ENCODE results near the gene ANXA6. TPM values are rescaled to one million over a fixed set of nuclear protein-coding genes. Genes with fewer than 3 reads are reported as not detected.

The ANXA6 gene
- total and polyA plus RNA-seq, 4 experiments from 2014 or later, result 229 to 342 (median 324) TPM

DNA sequence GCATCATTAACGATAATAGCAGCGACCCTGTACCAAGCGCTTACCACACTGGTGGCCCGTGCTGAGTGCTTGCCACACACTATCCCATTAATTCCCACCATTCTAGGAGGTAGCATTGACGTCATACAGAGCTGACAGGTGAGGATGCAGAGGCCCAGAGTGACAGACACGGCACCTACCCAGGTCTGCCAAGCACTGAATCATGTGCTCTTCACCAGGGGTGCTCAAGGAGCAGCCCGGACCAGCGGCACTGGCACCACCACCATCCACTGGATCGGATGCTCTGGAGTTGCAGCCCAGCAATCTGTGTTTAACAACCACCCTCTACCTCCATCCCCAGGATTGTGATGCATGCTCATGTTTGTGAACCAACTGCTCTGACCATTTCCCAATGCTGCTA, 80.2 kb downstream of the ANXA6 start:
- Mint-ChIP-seq H3K4me3 (peak overlapping the region in 7 of 8 donors; percentile 88 to 98 (median 95)), H3K9me3 (peaks cover 0 to 3% (median 0%) of the 10 kb centered on the region in 8 donors), H3K27ac (peak overlapping the region in 6 of 7 donors; percentile 48 to 98 (median 76)), H3K36me3 (peaks cover 25 to 54% of the 10 kb centered on the region in 2 donors), H3K27me3 (no peaks in the 10 kb centered on the region), H3K4me1 (peaks cover 48 to 79% (median 62%) of the 10 kb centered on the region in 4 donors)
- Histone ChIP-seq H3K4me3 (ENCODE audit: low read length in 2 of 2) (no peak overlapping the region), H3K36me3 (ENCODE audit: insufficient read depth, low read length) (peaks cover 17% of the 10 kb centered on the region), H3K9me3 (ENCODE audit: control insufficient read depth in 1 of 2, low read length in 2 of 2) (no peaks in the 10 kb centered on the region), H3K4me1 (ENCODE audit: insufficient read depth, low read length) (peaks cover 77% of the 10 kb centered on the region), H3K27me3 (ENCODE audit: insufficient read depth, low read length) (no peaks in the 10 kb centered on the region), H3K27ac (ENCODE audit: low read depth, low read length) (peak overlapping the region; percentile 99)
- ChIA-PET CTCF (ENCODE audit: partially characterized antibody) (interaction anchor here (1.4 to 7.4 kb wide), 3 partner anchors 25 to 38 kb away, joined by 3 to 42 read pairs (median 6); no protein-coding TSS in a partner anchor), POLR2A (ENCODE audit: partially characterized antibody) (interaction anchor here (4.4 to 6.8 kb wide), 3 partner anchors 13 to 19 kb away, joined by 26 to 106 read pairs (median 31); no protein-coding TSS in a partner anchor)
- intact Hi-C loops (cut with micrococcal nuclease), result no loop called here
- DNase-seq, result no peak

DNA sequence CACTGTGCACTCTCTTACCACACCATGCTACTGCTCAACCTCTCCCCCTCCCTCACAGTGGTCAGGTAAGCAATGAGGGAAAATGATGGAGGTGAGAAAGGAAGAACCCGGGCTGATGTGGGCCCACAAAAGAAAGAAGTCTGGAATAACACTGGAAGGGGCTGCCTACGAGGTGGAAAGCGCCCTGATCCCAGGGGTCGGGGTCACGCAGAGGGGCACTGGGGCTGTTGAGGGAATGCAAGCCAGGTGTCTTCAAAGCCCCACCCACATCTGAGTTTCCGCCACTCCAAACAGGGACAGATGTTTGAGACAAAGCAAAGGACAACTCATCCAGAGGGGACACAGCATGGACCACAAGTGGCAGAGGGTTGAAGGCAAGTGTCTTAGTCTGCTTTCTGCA, 81.0 kb downstream of the ANXA6 start:
- no peak overlapping the region for H3K4me3 ChIP-seq (ENCODE audit: low read length in 2 of 2)
- Mint-ChIP-seq H3K27ac (peak overlapping the region; percentile 63 to 89 (median 80)), H3K9me3 (peaks cover 0 to 3% (median 0%) of the 10 kb centered on the region in 8 donors), H3K27me3 (no peaks in the 10 kb centered on the region), H3K4me1 (peaks cover 52 to 79% (median 65%) of the 10 kb centered on the region in 4 donors), H3K4me3 (peak overlapping the region in 5 of 8 donors; percentile 58 to 98 (median 94)), H3K36me3 (peaks cover 33 to 61% of the 10 kb centered on the region in 2 donors)
- peak overlapping the region; percentile 99 for H3K27ac ChIP-seq (ENCODE audit: low read depth, low read length)
- H3K9me3 ChIP-seq (ENCODE audit: control insufficient read depth in 1 of 2, low read length in 2 of 2), result no peaks in the 10 kb centered on the region
- intact Hi-C loops (cut with micrococcal nuclease), result no loop called here
- ChIA-PET CTCF (ENCODE audit: partially characterized antibody) (interaction anchor here (1.0 to 1.4 kb wide), 3 partner anchors 25 to 39 kb away, joined by 3 to 6 read pairs (median 3); no protein-coding TSS in a partner anchor), POLR2A (ENCODE audit: partially characterized antibody) (interaction anchor here (0.7 to 4.4 kb wide), 3 partner anchors 13 to 39 kb away, joined by 3 to 26 read pairs (median 3); no protein-coding TSS in a partner anchor)
- no peaks in the 10 kb centered on the region for H3K27me3 ChIP-seq (ENCODE audit: insufficient read depth, low read length)
- H3K4me1 ChIP-seq (ENCODE audit: insufficient read depth, low read length), result peaks cover 77% of the 10 kb centered on the region
- peaks cover 20% of the 10 kb centered on the region for H3K36me3 ChIP-seq (ENCODE audit: insufficient read depth, low read length)
- no peak for DNase-seq

DNA sequence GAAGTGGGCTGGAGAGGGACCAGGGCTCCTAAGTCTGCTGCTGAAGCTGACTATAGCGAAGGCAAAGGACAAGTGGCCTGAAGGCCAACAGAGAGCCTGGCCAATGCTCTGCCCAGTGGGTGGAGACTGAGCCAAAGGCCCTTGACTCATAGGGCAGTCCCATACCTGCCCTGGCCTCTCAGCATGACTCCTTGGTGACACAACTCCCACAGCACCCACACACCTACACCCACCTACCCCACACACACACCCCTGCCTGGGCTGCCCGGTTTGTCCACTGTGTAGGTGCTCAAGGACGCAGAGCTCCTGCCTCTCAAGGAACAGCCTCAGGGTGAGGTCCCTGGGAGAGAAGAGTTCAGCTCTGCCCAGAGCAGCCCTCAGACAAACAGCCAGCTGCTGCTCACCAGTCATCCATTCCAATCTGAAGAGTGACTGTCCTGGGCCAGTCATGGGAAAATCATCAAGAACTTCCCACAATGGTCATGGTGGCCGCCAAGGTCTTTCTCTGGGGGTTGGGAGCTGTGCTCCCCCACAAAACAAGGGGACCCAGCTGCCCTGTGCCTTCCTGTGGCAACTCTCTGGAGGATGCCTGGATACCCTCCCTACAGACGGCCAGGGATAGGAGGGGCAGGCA, 81.8 kb downstream of the ANXA6 start:
- H3K4me1 ChIP-seq (ENCODE audit: insufficient read depth, low read length), result peaks cover 81% of the 10 kb centered on the region
- peak overlapping the region; percentile 1 for H3K27ac ChIP-seq (ENCODE audit: low read depth, low read length)
- peak overlapping the region in 6 of 8 donors; percentile 20 to 98 (median 76) for H3K4me3 Mint-ChIP-seq
- CTCF ChIA-PET (ENCODE audit: partially characterized antibody), result interaction anchor here (1.0 to 2.4 kb wide), 5 partner anchors 24 to 89 kb away, joined by 3 to 12 read pairs (median 8); no protein-coding TSS in a partner anchor
- no peak for DNase-seq
- H3K27me3 ChIP-seq (ENCODE audit: insufficient read depth, low read length), result no peaks in the 10 kb centered on the region
- H3K9me3 ChIP-seq (ENCODE audit: control insufficient read depth in 1 of 2, low read length in 2 of 2), result no peaks in the 10 kb centered on the region
- H3K4me3 ChIP-seq (ENCODE audit: low read length in 2 of 2), result no peak overlapping the region
- peaks cover 35 to 69% of the 10 kb centered on the region in 2 donors for H3K36me3 Mint-ChIP-seq
- intact Hi-C loops (cut with micrococcal nuclease), result no loop called here
- H3K27me3 Mint-ChIP-seq, result no peaks in the 10 kb centered on the region
- peak overlapping the region; percentile 73 to 89 (median 76) for H3K27ac Mint-ChIP-seq
- H3K4me1 Mint-ChIP-seq, result peaks cover 59 to 82% (median 70%) of the 10 kb centered on the region in 4 donors
- H3K36me3 ChIP-seq (ENCODE audit: insufficient read depth, low read length), result peaks cover 23% of the 10 kb centered on the region
- POLR2A ChIA-PET (ENCODE audit: partially characterized antibody), result interaction anchor here (0.7 to 2.5 kb wide), 3 partner anchors 10 to 40 kb away, joined by 3 to 7 read pairs (median 3); no protein-coding TSS in a partner anchor
- H3K9me3 Mint-ChIP-seq, result peaks cover 0 to 3% (median 0%) of the 10 kb centered on the region in 8 donors

DNA sequence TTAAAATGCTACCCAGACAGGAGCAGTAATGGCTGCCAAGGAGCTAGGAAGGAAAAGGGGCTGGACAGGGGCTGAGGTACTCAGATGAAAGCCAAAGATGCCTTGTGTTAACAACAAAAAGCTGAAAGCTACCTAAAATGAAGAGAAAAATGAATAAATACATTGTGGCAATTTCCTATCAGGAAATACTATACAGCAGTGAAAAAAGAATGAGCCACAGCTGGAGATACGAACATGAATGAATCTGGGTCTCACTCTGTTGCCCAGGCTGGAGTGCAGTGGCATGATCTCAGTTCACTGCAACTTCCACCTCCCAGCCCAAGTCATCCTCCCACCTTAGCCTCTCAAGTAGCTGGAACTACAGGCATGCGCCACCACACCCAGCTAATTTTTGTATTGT, 83.0 kb downstream of the ANXA6 start:
- H3K4me3 ChIP-seq (ENCODE audit: low read length in 2 of 2), result no peak overlapping the region
- Mint-ChIP-seq H3K27me3 (no peaks in the 10 kb centered on the region), H3K4me1 (peaks cover 65 to 88% (median 74%) of the 10 kb centered on the region in 4 donors), H3K4me3 (peak overlapping the region in 3 of 8 donors; percentile 7 to 35 (median 12)), H3K36me3 (peaks cover 35 to 71% of the 10 kb centered on the region in 2 donors), H3K9me3 (peaks cover 0 to 3% (median 0%) of the 10 kb centered on the region in 8 donors), H3K27ac (peak overlapping the region in 2 of 7 donors; percentile 50 to 66)
- H3K4me1 ChIP-seq (ENCODE audit: insufficient read depth, low read length), result peaks cover 88% of the 10 kb centered on the region
- DNase-seq, result no peak
- H3K36me3 ChIP-seq (ENCODE audit: insufficient read depth, low read length), result peaks cover 23% of the 10 kb centered on the region
- H3K27ac ChIP-seq (ENCODE audit: low read depth, low read length), result no peak overlapping the region
- no peaks in the 10 kb centered on the region for H3K27me3 ChIP-seq (ENCODE audit: insufficient read depth, low read length)
- CTCF ChIA-PET (ENCODE audit: partially characterized antibody), result interaction anchor here (1.6 to 2.4 kb wide), 4 partner anchors 23 to 91 kb away, joined by 8 to 12 read pairs (median 9); no protein-coding TSS in a partner anchor
- POLR2A ChIA-PET (ENCODE audit: partially characterized antibody), result interaction anchor here (2.5 kb wide), 1 partner anchor 11 kb away, joined by 7 read pairs; no protein-coding TSS in a partner anchor
- intact Hi-C loops (cut with micrococcal nuclease), result no loop called here
- no peaks in the 10 kb centered on the region for H3K9me3 ChIP-seq (ENCODE audit: control insufficient read depth in 1 of 2, low read length in 2 of 2)

DNA sequence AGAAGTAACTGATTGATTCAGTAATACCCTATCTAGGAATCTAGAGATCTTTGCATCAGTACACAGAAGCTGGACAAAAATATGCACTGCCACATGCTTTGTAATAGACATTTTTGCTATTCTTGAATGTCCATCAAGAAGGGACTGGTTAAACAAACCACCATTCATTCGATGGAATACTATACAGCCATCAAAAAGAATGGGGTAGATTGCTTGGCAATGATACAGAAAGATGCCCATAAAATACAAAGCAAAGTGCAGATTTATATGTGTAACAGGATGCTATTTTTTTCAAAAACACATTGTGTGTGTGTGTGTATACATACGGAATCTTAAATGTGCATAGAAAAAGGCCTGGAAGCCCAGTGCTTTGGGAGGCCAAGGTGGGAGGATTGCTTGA, 84.3 kb downstream of the ANXA6 start:
- peaks cover 21% of the 10 kb centered on the region for H3K36me3 ChIP-seq (ENCODE audit: insufficient read depth, low read length)
- CTCF ChIA-PET (ENCODE audit: partially characterized antibody), result interaction anchor here (0.6 to 1.7 kb wide), 3 partner anchors 25 to 1521 kb away, joined by 3 to 4 read pairs (median 4); no protein-coding TSS in a partner anchor

DNA sequence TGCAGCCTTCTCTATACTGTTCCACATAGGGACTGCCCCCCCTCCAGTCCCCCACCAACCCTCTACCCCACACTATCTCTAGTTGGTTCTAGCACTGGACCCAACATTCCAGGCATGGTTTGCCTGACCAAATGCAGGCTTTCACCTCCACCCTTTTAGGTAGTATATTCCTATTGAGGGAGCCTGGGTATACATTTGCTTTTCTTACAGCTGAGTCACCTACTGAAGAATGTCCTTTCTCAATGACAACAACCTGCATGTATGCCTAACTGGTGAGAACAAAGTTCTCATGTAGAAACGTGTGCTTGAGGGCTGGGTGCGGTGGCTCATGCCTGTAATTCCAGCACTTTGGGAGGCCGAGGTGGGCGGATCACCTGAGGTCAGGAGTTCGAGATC, 85.0 kb downstream of the ANXA6 start:
- Histone ChIP-seq H3K4me3 (ENCODE audit: low read length in 2 of 2) (no peak overlapping the region), H3K4me1 (ENCODE audit: insufficient read depth, low read length) (peaks cover 88% of the 10 kb centered on the region), H3K36me3 (ENCODE audit: insufficient read depth, low read length) (peaks cover 27% of the 10 kb centered on the region), H3K27me3 (ENCODE audit: insufficient read depth, low read length) (no peaks in the 10 kb centered on the region), H3K27ac (ENCODE audit: low read depth, low read length) (no peak overlapping the region), H3K9me3 (ENCODE audit: control insufficient read depth in 1 of 2, low read length in 2 of 2) (no peaks in the 10 kb centered on the region)
- CTCF ChIA-PET (ENCODE audit: partially characterized antibody), result interaction anchor here (0.7 to 5.6 kb wide), 4 partner anchors 21 to 43 kb away, joined by 4 to 54 read pairs (median 12); no protein-coding TSS in a partner anchor
- Mint-ChIP-seq H3K4me1 (peaks cover 66 to 88% (median 75%) of the 10 kb centered on the region in 4 donors), H3K36me3 (peaks cover 29 to 71% of the 10 kb centered on the region in 2 donors), H3K27me3 (no peaks in the 10 kb centered on the region), H3K4me3 (peak overlapping the region in 1 of 8 donors; percentile 50), H3K27ac (peak overlapping the region; percentile 3 to 83 (median 65)), H3K9me3 (peaks cover 0 to 1% (median 0%) of the 10 kb centered on the region in 8 donors)
- POLR2A ChIA-PET (ENCODE audit: partially characterized antibody), result interaction anchor here (1.2 to 4.9 kb wide), 4 partner anchors 9 to 85 kb away, joined by 3 to 35 read pairs (median 4); partner anchors contain the start of gene TNIP1
- no peak for DNase-seq
- intact Hi-C loops (cut with micrococcal nuclease), result no loop called here

More for the DNA sequence above, 84.3 kb downstream of the ANXA6 start:
- Histone ChIP-seq H3K27ac (ENCODE audit: low read depth, low read length) (no peak overlapping the region), H3K4me1 (ENCODE audit: insufficient read depth, low read length) (peaks cover 88% of the 10 kb centered on the region), H3K27me3 (ENCODE audit: insufficient read depth, low read length) (no peaks in the 10 kb centered on the region), H3K4me3 (ENCODE audit: low read length in 2 of 2) (no peak overlapping the region), H3K9me3 (ENCODE audit: control insufficient read depth in 1 of 2, low read length in 2 of 2) (no peaks in the 10 kb centered on the region)
- Mint-ChIP-seq H3K27me3 (no peaks in the 10 kb centered on the region), H3K36me3 (peaks cover 35 to 73% of the 10 kb centered on the region in 2 donors), H3K4me1 (peaks cover 68 to 88% (median 76%) of the 10 kb centered on the region in 4 donors), H3K4me3 (no peak overlapping the region), H3K9me3 (peaks cover 0 to 3% (median 0%) of the 10 kb centered on the region in 8 donors), H3K27ac (peak overlapping the region in 2 of 7 donors; percentile 10 to 29)
- POLR2A ChIA-PET (ENCODE audit: partially characterized antibody), result interaction anchor here (4.9 kb wide), 1 partner anchor 8 kb away, joined by 35 read pairs; the partner anchor contains the start of gene TNIP1
- DNase-seq, result no peak
- intact Hi-C loops (cut with micrococcal nuclease), result no loop called here
